Tibial nerve (tissue), 4 donors: ENCODE results near the gene PLCB1.

Experiments
- CTCF ChIP-seq, 5 experiments: fragments of 200-600 bp in 3 of 5; fragments of 450-650 bp in 2 of 5; sonication (generic) in 3 of 5; IDR thresholded peaks; one replicate each; pipeline ENCODE4 v1.5.1; 2016 to 2019; ENCODE audit warnings: antibody characterized with exemption in 5 of 5, mild to moderate bottlenecking in 3 of 5, moderate library complexity in 2 of 5
- EP300 ChIP-seq, 2 donors: sonication (generic); formaldehyde crosslinking; IDR thresholded peaks; one replicate each; pipeline ENCODE4 v1.6.1; 2017; ENCODE audit warnings: antibody characterized with exemption in 2 of 2, mild to moderate bottlenecking in 1 of 2
- POLR2A ChIP-seq, 2 donors: fragments of 450-650 bp; IDR thresholded peaks; one replicate each; pipeline ENCODE4 v1.6.1; 2017; ENCODE audit warnings: antibody characterized with exemption in 2 of 2, mild to moderate bottlenecking in 2 of 2, moderate library complexity in 2 of 2

- TF ChIP-seq CTCF (IDR thresholded peaks at IDR 0.05) (no peak), POLR2A (IDR thresholded peaks at IDR 0.05) (no peak), EP300 (IDR thresholded peaks at IDR 0.05) (no peak)
These were observed 207.3 kb downstream of the PLCB1 start for GRCh38 chr20:8339349-8339748.
